ENCODE data around the gene SAMD11. TPM values are rescaled to one million over a fixed set of nuclear protein-coding genes. Genes with fewer than 3 reads are reported as not detected.
A peak's percentile ranks its signal among the peaks of the same experiment; 100 is the strongest.

SAMD11 gene
- total and polyA plus RNA-seq, 4 donors: 0.51 to 4.1 (median 1.3) TPM

GRCh38 chr1:943545-944340 is 20.0 kb downstream of the SAMD11 start:
- peaks cover 0 to 37% (median 7%) of the 10 kb centered on the region in 4 donors for H3K36me3 ChIP-seq (ENCODE audit: control insufficient read depth in 4 of 4, insufficient read depth in 3 of 4, low read depth in 1 of 4, low read length in 3 of 4)
- peaks cover 15 to 35% (median 21%) of the 10 kb centered on the region in 4 donors for H3K4me1 ChIP-seq (ENCODE audit: control insufficient read depth in 4 of 4, insufficient read depth in 4 of 4, low read length in 3 of 4)
- H3K9me3 ChIP-seq (ENCODE audit: control insufficient read depth in 4 of 4, low read length in 3 of 4): no peaks in the 10 kb centered on the region
- no peak overlapping the region for H3K9ac ChIP-seq (ENCODE audit: low read depth in 1 of 2, low read length in 2 of 2)
- DNase-seq (ENCODE audit: low spot score): no peak
- TF ChIP-seq HNF4A (conservative IDR thresholded peaks at IDR 0.05) (no peak), GABPA (IDR thresholded peaks at IDR 0.05 in 1 of 2, conservative IDR thresholded peaks at IDR 0.05 in 1 of 2) (no peak), NR2F2 (IDR thresholded peaks at IDR 0.05) (no peak), TAF1 (conservative IDR thresholded peaks at IDR 0.05) (no peak), CTCF (IDR thresholded peaks at IDR 0.05; ENCODE audit: low read depth, low read length, missing input control) (no peak), REST (IDR thresholded peaks at IDR 0.05) (no peak), YY1 (IDR thresholded peaks at IDR 0.05) (no peak), EGR1 (IDR thresholded peaks at IDR 0.05; ENCODE audit: low read depth in 2 of 2) (no peak)
- no peak overlapping the region for H3K4me3 ChIP-seq (ENCODE audit: low read depth in 1 of 3, low read length in 3 of 3)
- 77% methylated on average over 27 of the region's 27 CpGs for WGBS
- H3K27me3 ChIP-seq (ENCODE audit: control insufficient read depth in 4 of 4, insufficient read depth in 4 of 4, low read length in 3 of 4): peaks cover 0 to 2% (median 0%) of the 10 kb centered on the region in 4 donors
- H3K27ac ChIP-seq (ENCODE audit: low read depth in 1 of 2, low read length in 2 of 2): peak overlapping the region; percentile 3 to 54

GRCh38 chr1:944341-945325 is 20.9 kb downstream of the SAMD11 start:
- 82% methylated on average over 28 of the region's 28 CpGs for WGBS
- TF ChIP-seq EGR1 (IDR thresholded peaks at IDR 0.05; ENCODE audit: low read depth in 2 of 2): no peak
- TF ChIP-seq CTCF (IDR thresholded peaks at IDR 0.05; ENCODE audit: low read depth, low read length, missing input control): no peak
- TF ChIP-seq MAX (IDR thresholded peaks at IDR 0.05): no peak
- no peak for TF ChIP-seq HNF4G (IDR thresholded peaks at IDR 0.05)
- peaks cover 15 to 32% (median 21%) of the 10 kb centered on the region in 4 donors for H3K4me1 ChIP-seq (ENCODE audit: control insufficient read depth in 4 of 4, insufficient read depth in 4 of 4, low read length in 3 of 4)
- no peak for DNase-seq (ENCODE audit: low spot score)
- H3K9ac ChIP-seq (ENCODE audit: low read depth in 1 of 2, low read length in 2 of 2): no peak overlapping the region
- H3K36me3 ChIP-seq (ENCODE audit: control insufficient read depth in 4 of 4, insufficient read depth in 3 of 4, low read depth in 1 of 4, low read length in 3 of 4): peaks cover 6 to 45% (median 10%) of the 10 kb centered on the region in 4 donors
- H3K4me3 ChIP-seq (ENCODE audit: low read depth in 1 of 3, low read length in 3 of 3): no peak overlapping the region
- peak overlapping the region; percentile 16 to 54 for H3K27ac ChIP-seq (ENCODE audit: low read depth in 1 of 2, low read length in 2 of 2)
- no peaks in the 10 kb centered on the region for H3K9me3 ChIP-seq (ENCODE audit: control insufficient read depth in 4 of 4, low read length in 3 of 4)
- no peaks in the 10 kb centered on the region for H3K27me3 ChIP-seq (ENCODE audit: control insufficient read depth in 4 of 4, insufficient read depth in 4 of 4, low read length in 3 of 4)
